Right cardiac atrium (tissue), 5 donors: Measurements from ENCODE around the gene ANKRD6. TPM values are rescaled to one million over a fixed set of nuclear protein-coding genes. Genes with fewer than 3 reads are reported as not detected.
A peak's percentile ranks its signal among the peaks of the same experiment; 100 is the strongest.

Experiments used
- ATAC-seq, 2 donors: fragments of 200-7000 bp; cut with Tn5 transposase; one replicate each; pipeline versions ENCODE4 v1.8.0 to v1.9.1; 2020; ENCODE audit warnings: moderate library complexity in 2 of 2, mild to moderate bottlenecking in 1 of 2
- DNase-seq, 3 donors: peaks; one replicate each; pipeline ENCODE4 v3.0.0-alpha.2; 2020
- H3K27ac ChIP-seq: one replicate; pipeline ENCODE4 v1.5.1; 2013; ENCODE audit warnings: mild to moderate bottlenecking, low read length, control low read depth, moderate library complexity
- H3K27me3 ChIP-seq: one replicate; pipeline ENCODE4 v1.6.1; 2013; ENCODE audit not compliant: control insufficient read depth, insufficient read depth
- H3K4me1 ChIP-seq: one replicate; pipeline ENCODE4 v1.6.1; 2013; ENCODE audit warnings: low read length; ENCODE audit not compliant: control insufficient read depth, insufficient read depth
- H3K4me3 ChIP-seq: one replicate; pipeline ENCODE4 v1.5.1; 2013; ENCODE audit warnings: low read length, control low read depth
- H3K9me3 ChIP-seq: one replicate; pipeline ENCODE4 v1.6.1; 2013; ENCODE audit warnings: low read length; ENCODE audit not compliant: control insufficient read depth
- WGBS: extraction: QIAGEN DNeasy Blood & Tissue Kit; methylation state at CpG from one replicate; pipeline ENCODE4 v1.1.7; 2013; 5-methylcytosine and 5-hydroxymethylcytosine counted together
- intact Hi-C, 4 donors: fragments of 100-400 bp; cut with DNase I; formaldehyde crosslinking; loops; one replicate each; pipeline versions ENCODE4 v1.11.0 to v1.14.0; 2022 to 2023
- polyA plus RNA-seq: library from polyadenylated mRNA; stranded (reverse); fragments of 200-250 nt; gene quantifications from one replicate; pipeline ENCODE4 v1.2.3, GENCODE V29; 2013
- total RNA-seq, 4 donors: library from RNA; stranded (reverse); fragmentation: NEBNext Ultra II Directional; extraction: Animal tissue kit (Norgen Biotek cat#: 25700); gene quantifications; one replicate each; pipeline ENCODE4 v1.2.1, GENCODE V29; 2021
- donor health status: healthy with polysubstance abuse.
- donor health status: DM: no; HTN: yes; CAD: no.
- donor health status: DM: no; HTN: no; CAD: no.
- donor health status: DM: no; HTN: yes; CAD: no; lungs with severe emphysema.
- donor health status: DM: yes; HTN: yes; CAD: no.

ANKRD6 gene
- total and polyA plus RNA-seq, 5 donors: 6.7 to 22.8 (median 19.8) TPM

DNA sequence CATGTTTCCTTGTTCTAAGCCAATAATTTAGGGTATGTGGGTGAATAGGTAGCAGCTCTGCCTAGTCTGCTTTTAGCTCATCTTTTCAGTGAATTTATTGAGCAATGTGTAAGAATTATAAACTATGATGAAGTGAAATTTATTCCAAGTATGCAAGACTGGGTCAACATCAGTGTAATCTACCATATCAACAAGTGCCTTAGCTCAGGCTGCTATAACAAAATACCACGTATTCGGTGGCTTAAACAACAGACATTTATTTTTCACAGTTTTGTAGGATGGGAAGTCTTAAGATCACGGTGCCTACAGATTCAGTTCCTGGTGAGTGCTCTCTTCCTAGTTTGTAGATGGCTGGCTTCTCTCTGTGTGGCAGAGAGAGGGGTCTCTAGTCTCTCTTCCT, 151.6 kb downstream of the ANKRD6 start:
- no peak for ATAC-seq
- Histone ChIP-seq H3K27ac (no peak overlapping the region), H3K9me3 (no peaks in the 10 kb centered on the region), H3K27me3 (no peaks in the 10 kb centered on the region), H3K4me1 (no peaks in the 10 kb centered on the region), H3K4me3 (no peak overlapping the region)
- intact Hi-C loops: no loop called here
- WGBS: 78% methylated on average over 3 of the region's 3 CpGs
- no peak for DNase-seq

DNA sequence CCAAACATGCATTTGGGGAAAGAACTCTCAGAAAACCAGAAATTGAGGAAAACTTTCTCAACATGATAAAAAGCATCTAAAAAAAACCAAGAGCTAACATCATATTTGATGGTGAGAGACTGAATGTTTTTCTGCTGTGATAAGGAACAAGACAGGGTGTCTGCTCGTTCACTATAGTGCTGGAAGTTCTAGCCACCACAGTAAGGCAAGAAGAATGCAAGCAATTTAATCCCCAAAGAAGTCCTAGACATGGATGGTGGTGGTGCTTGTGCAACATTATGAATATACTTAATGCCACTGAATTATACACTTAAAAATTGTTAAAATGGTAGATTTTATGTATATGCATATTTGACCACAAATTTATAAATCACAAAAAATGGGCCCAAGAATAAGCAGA, 152.2 kb downstream of the ANKRD6 start:
- H3K4me1 ChIP-seq: no peaks in the 10 kb centered on the region
- no peak overlapping the region for H3K4me3 ChIP-seq
- no peak for DNase-seq
- no peaks in the 10 kb centered on the region for H3K9me3 ChIP-seq
- H3K27me3 ChIP-seq: no peaks in the 10 kb centered on the region
- no peak overlapping the region for H3K27ac ChIP-seq
- intact Hi-C loops: no loop called here
- WGBS: 49% methylated on average over 1 of the region's 1 CpG
- ATAC-seq: no peak

DNA sequence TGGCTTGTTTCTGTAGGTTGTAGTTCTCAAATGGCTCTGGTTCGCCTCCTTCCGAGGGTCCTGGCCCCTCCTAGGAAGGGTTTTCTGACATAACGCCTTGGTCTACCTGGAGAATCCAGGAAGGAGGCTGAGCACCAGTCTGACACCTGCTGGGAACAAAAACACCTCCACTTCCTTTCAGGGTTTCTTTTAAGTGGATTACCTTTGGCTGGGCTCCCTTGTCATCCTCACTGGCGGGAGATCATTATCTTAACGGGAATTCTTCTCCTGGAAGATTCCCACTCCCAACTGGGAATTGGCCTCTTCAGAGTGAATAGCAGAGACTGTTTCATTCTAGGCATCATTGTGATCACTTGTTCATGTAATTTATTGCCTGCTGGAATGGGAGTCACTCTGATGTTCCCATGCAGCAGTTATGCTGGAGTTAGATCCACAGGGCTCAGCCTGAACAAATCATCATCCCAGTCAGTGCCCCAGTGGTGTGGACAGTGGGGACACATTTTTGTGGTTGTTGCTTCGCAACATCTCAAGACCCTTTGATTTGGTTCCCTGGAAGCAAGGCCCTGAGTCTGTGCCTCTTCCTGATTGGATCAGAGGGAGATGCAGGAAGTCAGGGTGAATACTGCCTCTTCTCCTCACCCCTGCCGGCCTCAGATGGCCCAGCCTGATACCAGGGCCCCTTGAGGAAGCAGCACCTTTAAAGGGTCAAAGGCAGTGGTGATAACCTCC, 156.5 kb downstream of the ANKRD6 start:
- H3K4me3 ChIP-seq: no peak overlapping the region
- no peak for DNase-seq
- intact Hi-C loops: no loop called here
- H3K9me3 ChIP-seq: no peaks in the 10 kb centered on the region
- WGBS: 69% methylated on average over 7 of the region's 7 CpGs
- H3K27me3 ChIP-seq: no peaks in the 10 kb centered on the region
- no peaks in the 10 kb centered on the region for H3K4me1 ChIP-seq
- ATAC-seq: no peak
- no peak overlapping the region for H3K27ac ChIP-seq

DNA sequence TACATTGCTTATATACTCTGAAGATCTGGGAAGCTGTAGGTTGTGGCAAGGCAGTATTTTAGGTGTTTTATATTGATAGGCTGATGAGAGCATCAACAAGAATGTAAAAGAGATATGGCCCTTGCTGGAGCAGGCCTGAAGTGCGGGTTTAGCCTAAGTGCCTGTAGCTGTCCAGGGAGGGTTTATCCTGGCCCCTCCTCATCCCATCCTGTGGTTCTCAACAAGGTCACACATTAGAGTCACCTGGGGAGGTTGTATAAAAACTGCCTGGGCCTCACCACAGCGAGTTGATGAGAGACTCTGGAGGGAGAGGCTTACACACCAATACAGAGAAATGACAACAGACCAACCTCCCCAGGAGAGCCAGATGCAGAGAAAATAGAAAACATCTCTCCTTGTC, 157.2 kb downstream of the ANKRD6 start:
- no peaks in the 10 kb centered on the region for H3K4me1 ChIP-seq
- intact Hi-C loops: no loop called here
- WGBS: 72% methylated on average over 2 of the region's 2 CpGs
- H3K9me3 ChIP-seq: no peaks in the 10 kb centered on the region
- H3K4me3 ChIP-seq: no peak overlapping the region
- H3K27me3 ChIP-seq: no peaks in the 10 kb centered on the region
- DNase-seq (no peak), ATAC-seq (no peak)
- no peak overlapping the region for H3K27ac ChIP-seq

DNA sequence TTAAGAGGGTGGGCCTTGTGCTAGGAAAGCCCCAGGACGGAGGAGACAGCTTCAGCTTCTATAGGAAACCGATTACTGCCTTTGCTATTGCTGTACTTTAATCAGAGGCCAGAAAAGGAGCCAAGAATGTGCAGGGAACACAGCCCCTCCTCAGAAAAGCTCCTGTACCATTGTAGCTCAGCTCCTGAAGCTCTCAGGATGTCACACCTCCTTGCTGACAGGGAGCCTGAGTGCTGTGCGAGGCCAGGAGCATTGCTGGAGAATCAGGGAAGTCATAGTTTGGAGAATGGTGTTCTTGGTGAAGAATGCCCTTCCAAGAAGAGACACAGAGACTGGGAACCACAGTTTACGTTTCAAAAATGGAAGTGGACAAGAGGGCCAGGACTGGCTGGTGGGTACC, 158.8 kb downstream of the ANKRD6 start:
- Histone ChIP-seq H3K27me3 (no peaks in the 10 kb centered on the region), H3K4me3 (no peak overlapping the region), H3K9me3 (no peaks in the 10 kb centered on the region), H3K4me1 (peaks cover 2% of the 10 kb centered on the region), H3K27ac (no peak overlapping the region)
- intact Hi-C loops: no loop called here
- ATAC-seq (no peak), DNase-seq (no peak)
- 91% methylated on average over 4 of the region's 4 CpGs for WGBS

DNA sequence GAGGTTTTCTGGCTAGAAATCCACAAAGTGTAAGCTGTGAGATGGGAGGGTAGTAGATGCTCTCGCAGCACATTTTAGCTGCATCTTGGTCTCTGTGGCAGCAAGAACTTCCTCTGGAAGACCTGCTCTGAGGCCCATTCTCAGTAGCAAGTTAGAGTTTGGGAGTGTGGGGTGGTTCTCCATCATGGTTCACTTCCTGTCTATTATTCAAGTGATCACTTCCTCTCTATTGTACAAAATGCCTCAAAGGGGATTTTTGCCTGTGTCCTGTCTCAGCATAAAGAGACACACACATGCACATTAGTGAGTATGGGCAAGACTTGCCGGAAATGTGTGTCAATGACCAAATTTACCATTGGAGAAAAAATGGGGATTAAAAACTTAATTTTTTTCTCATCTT, 163.1 kb downstream of the ANKRD6 start:
- 74% methylated on average over 2 of the region's 2 CpGs for WGBS
- Histone ChIP-seq H3K9me3 (no peaks in the 10 kb centered on the region), H3K4me3 (no peak overlapping the region), H3K27me3 (no peaks in the 10 kb centered on the region), H3K27ac (no peak overlapping the region), H3K4me1 (peaks cover 2% of the 10 kb centered on the region)
- DNase-seq: no peak
- intact Hi-C loops: no loop called here
- no peak for ATAC-seq

DNA sequence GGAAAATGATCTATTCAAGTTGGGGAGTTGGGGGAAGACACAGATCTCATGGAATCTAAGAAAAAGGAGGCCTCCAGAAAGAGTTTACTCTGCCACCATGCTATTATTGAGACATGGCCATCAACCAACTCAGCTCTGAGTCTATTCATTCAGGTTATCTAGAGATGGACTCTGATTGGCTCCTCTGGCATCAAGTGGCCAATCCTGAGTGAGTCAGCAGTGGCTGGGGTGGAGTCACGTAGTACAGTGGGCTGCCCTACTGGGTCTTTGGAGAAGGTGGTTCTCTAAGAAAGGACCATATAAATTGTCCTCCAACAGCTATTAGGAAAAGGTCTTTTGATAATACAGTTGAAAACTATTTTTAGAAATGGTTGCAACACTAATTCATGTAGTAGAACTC, 163.5 kb downstream of the ANKRD6 start:
- WGBS: 91% methylated on average over 1 of the region's 1 CpG
- H3K9me3 ChIP-seq: no peaks in the 10 kb centered on the region
- ATAC-seq (no peak), DNase-seq (no peak)
- H3K4me3 ChIP-seq: no peak overlapping the region
- no peaks in the 10 kb centered on the region for H3K27me3 ChIP-seq
- intact Hi-C loops: no loop called here
- peaks cover 2% of the 10 kb centered on the region for H3K4me1 ChIP-seq
- no peak overlapping the region for H3K27ac ChIP-seq

DNA sequence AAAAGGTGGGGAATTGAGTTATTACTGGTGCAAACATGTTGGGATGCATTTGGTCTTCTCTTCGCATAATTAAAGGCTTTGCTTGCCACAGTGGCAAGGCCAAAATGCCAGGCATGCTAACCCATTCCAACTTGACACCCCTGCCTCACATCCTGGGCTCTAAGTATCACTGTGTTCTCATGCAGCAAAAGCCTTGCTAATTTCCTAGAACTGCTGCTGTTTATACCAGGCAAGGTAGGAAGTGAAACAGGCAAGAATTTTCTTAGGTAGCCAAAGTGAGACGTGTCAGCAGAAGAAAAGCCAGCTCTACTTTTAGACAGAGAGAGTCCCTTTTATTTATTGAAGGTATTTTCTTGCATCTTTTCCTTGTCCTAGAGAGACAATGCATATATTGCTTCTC, 164.4 kb downstream of the ANKRD6 start:
- Histone ChIP-seq H3K27ac (no peak overlapping the region), H3K4me1 (peaks cover 2% of the 10 kb centered on the region), H3K9me3 (no peaks in the 10 kb centered on the region), H3K27me3 (no peaks in the 10 kb centered on the region), H3K4me3 (no peak overlapping the region)
- DNase-seq: no peak
- WGBS: 74% methylated on average over 2 of the region's 2 CpGs
- intact Hi-C loops: no loop called here
- ATAC-seq: no peak

DNA sequence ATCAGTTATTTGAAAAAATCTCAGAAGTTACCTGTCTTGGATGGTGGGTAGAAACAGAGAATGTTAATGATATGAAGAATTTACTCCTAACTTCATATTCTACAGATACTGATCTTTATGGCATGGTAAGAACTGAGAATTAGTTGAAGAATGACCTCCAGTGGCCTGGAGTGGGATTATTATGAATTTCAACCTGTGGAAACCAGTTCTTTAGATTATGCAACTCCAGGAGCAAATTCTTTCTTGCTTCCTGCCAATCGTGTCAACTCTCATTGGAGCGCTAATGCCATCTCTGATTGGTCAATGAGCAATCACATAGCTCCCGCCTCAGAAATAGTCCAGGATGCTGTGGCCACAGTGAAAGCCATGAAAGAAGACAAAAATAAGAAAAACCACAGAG, 165.0 kb downstream of the ANKRD6 start:
- intact Hi-C loops: no loop called here
- no peak overlapping the region for H3K4me3 ChIP-seq
- no peak overlapping the region for H3K27ac ChIP-seq
- WGBS: 57% methylated on average over 3 of the region's 3 CpGs
- no peaks in the 10 kb centered on the region for H3K27me3 ChIP-seq
- DNase-seq (no peak), ATAC-seq (no peak)
- H3K9me3 ChIP-seq: no peaks in the 10 kb centered on the region
- peaks cover 2% of the 10 kb centered on the region for H3K4me1 ChIP-seq

DNA sequence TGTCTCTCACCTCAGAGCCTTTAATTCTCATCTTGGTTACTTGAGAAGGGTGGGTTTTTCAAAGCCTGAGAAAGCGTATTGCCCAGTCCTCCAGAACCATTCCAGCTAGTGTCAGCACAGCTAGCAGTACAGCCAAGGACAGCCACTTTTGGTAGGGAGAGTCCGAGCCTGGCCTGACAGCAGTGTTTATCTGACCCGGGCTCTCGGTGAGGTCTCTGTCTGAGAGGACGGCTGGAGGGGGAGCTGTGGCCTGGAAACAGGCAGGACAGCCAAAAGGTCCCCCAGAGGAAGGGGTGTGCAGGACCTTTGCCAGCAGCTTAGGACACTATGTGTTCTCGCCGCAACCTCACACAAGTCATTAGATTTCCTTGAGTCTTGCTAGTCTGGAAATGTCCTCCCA, 166.8 kb downstream of the ANKRD6 start:
- Histone ChIP-seq H3K27ac (no peak overlapping the region), H3K27me3 (no peaks in the 10 kb centered on the region), H3K4me1 (peaks cover 2% of the 10 kb centered on the region), H3K4me3 (no peak overlapping the region), H3K9me3 (no peaks in the 10 kb centered on the region)
- DNase-seq (peak in 2 of 3 donors; percentile 78 to 83), ATAC-seq (peak; percentile 60 to 90)
- intact Hi-C loops: no loop called here
- 48% methylated on average over 7 of the region's 7 CpGs for WGBS

DNA sequence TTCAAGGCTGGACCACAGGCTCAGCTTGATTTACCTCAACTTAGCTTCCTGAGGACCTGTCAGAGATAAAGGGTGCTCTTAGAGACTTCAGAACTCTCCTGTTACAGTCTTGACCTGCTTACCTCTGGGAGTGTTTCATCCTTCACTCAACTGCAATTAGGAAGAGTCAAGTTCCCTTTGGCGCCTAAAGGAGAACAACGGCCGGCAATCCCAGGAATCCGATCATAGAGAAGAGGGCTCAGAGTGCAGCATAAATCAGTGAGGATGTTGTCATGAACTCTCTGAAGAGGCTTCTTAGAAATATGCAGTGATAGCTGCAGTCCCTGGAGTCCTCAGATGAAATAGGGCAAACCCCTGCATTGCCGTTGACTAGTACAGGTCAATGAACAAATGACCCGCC, 169.2 kb downstream of the ANKRD6 start:
- ATAC-seq (no peak), DNase-seq (no peak)
- Histone ChIP-seq H3K27me3 (no peaks in the 10 kb centered on the region), H3K9me3 (no peaks in the 10 kb centered on the region), H3K4me3 (no peak overlapping the region), H3K27ac (no peak overlapping the region), H3K4me1 (no peaks in the 10 kb centered on the region)
- WGBS: 87% methylated on average over 6 of the region's 6 CpGs
- intact Hi-C loops: no loop called here

DNA sequence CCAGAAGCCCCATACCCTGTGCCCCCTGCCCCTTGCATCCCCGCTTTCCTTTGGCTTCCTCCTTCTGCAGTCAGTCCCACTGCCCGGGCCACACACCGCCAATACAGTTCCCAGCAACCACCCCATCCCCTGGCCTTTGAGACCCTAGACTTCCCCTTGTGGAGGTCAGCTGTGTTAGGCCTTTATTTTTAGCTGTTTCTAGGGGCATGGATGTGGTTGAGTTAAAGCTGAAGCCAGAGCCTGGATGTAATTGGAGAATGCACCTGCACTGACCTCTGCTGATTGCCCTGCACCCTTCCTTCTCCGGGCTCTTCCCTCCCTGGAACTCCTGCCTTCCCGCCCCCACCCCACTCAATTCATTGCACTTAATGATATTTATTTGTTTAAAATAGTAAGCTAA, 171.7 kb downstream of the ANKRD6 start:
- H3K27ac ChIP-seq: no peak overlapping the region
- no peaks in the 10 kb centered on the region for H3K4me1 ChIP-seq
- DNase-seq: no peak
- 84% methylated on average over 5 of the region's 5 CpGs for WGBS
- H3K4me3 ChIP-seq: no peak overlapping the region
- no peaks in the 10 kb centered on the region for H3K27me3 ChIP-seq
- H3K9me3 ChIP-seq: no peaks in the 10 kb centered on the region
- intact Hi-C loops: loop anchor here in 2 of 4 donors (5.0 kb wide), 1 partner anchor 172 kb away; the partner anchor contains the start of gene ANKRD6 (in 2 of the 2)
- no peak for ATAC-seq
